SKM-1 (cell line): ENCODE data around the gene MYRIP.
"Not testable (repeated sequence)": the region's sequence is repeated elsewhere in the genome, so short reads cannot be mapped to it uniquely, and the experiment has no call there.

Experiments
- DNase-seq: peaks from one replicate; lab custom pipeline; 2025; ENCODE audit not compliant: unreplicated experiment; lab: John Stamatoyannopoulos, UW

MYRIP gene

DNA sequence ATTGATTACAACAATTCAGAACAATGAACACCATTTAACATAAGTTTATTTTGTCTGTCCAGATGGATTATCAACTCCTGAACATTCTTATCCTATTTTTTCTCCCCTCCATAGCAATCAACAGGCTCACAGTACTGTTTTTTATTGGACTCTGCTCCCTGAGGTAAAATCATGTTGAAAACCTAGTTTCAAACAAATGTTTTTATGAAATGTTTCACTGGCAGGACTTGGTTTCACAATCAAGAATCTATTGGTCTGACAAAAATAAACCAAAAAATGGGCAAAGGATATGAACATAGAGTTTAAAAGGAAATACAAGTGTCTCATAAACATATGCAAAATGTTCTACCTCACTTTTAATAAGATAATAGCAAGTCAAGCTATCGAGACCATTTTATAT, 2.6 kb upstream of the MYRIP start:
- DNase-seq: no peak

DNA sequence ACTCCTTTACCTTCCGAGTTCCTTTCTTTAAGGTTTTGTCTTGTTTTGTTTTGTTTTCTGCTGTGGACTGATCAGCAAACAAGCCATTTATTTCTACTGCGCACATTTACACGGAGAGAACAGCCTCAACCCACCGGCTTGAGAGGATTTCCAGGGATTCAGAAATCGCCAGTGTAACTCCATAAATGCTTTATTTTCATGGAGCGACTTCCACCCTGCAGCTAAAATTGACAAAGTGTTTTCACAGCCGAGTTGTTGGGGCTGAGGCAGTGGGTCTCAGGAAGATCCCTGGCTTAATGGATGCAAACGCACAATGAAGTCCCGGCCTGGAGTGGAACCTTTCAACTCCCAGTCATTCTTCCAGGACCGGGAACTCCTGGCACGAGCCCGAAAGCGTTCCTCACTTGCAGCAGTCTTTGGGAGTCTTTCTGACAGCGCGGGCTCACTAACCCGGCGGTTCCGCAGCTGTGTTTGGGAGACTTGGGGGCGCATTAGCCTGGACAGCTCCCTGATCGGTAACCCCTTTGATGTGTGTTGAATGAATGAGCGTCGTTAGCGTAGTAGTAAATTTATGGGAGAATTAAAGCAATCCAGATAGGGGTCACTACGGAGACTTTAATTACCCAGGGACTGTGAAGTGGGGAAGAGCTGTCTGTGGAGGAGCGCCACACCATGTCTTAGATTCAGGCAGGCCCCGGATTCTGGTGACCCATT, 785 bp upstream of the MYRIP start:
- no peak for DNase-seq

DNA sequence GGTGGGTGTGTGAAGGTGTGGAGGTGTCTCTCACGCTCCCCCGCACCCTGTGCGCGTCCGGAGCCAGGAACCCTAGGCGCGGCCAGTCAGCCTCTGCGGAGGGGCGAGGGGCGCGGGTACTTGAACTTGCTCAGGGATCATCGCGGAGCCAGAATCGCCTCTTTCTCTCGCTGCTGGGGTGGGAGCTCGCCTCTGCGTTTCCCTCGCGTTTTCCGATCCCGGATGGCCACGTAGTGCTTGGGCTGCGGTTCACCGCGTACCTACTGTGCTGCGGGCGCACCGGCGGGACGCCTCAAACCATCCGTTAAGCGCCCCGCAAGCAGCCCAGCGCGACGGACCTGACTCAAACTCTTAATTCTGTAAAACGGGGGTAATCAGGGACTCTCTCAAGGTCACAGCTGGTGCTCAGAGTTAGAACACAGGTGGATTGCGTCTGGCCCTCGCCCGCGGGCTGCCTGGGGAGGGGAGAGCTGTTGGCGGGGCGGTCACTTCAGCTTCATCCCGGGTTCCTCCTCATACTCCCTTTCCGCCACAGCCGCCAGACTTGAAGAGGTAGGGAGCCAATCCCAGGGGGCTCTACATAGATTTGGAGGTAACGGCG, 686 bp downstream of the MYRIP start:
- no peak for DNase-seq

DNA sequence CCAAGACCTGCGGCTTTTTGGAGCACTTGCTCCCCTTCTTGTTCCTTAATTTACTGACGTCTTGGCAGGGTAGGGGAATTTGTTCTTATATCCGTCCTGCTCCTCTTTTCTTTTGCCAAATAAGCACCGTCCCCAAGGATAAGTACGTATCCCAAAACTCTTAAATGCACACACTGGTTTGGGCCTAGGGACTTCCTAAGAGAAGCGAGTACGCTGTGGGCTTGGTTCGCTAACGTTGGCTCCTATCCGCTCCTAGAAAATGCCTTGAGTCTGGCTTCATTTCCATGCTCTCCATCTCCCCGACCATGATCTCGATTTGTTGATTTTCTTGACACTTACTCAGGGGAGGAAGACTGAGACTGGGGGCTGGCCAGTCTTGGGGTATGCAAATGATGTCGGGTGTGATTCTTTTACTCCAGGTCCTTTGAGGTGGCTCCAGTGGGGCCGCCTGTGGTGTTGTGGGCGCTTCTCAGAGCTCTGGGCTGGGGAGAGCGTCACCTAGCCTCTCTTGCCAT, 1.3 kb downstream of the MYRIP start:
- no peak for DNase-seq

DNA sequence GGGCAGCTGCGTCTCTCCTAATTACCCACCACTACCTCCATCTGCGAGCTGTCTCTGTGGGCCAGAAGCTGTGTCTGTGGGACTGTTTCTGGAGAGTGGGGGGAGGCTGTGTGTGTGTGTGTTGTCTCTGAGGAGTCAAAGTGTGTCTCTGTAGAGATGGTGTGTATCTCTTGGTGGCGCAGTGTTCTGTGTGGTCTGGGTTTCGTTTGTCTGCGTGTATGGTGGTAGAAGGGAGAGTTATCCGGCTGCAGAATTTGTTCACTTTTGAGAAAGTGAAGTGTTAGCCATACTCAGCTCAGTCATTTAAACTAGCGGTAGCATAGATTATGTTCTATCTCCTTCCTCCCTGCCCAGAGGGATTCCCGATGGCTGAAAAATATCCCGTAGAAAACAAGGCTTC, 2.2 kb downstream of the MYRIP start:
- no peak for DNase-seq

DNA sequence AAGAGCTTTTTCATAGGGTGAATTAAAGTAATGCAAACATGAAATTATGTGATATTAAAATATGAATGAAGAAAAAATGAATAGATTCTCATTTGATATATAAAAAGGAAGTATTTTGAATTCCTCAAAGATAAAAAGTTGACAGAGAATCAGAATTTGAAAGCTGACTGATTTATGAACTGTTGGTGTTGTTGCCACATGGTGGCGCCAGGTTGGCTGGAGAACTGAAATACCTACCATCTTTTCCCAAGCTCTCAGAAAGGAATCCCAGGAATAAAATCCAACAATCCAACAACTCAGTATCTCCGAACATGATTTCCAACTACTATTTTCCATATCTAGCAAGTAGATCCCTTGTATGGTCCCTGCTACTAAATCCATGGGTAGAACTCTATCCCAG, 3.1 kb downstream of the MYRIP start:
- DNase-seq: no peak

DNA sequence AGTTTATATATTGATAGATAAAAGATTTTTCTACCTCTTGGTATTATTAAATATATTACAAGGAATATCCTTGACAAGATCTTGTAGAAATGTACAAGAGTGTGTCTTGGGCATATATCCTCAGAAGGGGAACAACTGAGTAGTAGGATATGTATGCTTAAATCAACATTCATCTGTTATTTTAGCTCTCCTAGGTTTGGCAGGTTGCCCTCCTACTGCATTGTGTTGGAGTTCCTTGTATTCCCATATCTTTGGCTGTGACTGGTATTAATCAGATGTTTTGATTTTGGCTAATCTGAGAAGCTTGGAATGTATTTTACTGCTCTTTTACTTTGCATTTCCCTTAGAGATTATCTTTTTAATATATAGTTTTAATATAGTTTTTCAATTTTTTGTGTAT, 4.6 kb downstream of the MYRIP start:
- DNase-seq: no peak

DNA sequence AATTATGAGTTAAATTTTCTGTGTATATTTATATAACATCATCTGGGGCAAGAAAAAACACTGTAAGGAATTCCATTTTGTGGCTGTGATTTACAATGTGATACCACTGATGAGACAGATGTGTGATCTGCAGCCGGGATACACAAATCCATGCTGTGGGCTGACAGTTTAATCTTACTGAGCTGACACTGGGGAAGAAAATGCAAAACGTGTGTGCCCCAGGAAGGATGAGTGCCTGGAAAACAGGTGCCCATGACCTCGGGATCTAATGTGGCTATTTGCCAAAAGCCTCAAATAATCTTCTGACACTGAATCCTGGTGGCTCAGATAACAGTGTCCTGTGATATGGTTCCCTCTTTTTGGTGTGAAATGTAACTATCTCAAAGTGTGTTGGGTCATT, 10.5 kb downstream of the MYRIP start:
- DNase-seq: no peak

DNA sequence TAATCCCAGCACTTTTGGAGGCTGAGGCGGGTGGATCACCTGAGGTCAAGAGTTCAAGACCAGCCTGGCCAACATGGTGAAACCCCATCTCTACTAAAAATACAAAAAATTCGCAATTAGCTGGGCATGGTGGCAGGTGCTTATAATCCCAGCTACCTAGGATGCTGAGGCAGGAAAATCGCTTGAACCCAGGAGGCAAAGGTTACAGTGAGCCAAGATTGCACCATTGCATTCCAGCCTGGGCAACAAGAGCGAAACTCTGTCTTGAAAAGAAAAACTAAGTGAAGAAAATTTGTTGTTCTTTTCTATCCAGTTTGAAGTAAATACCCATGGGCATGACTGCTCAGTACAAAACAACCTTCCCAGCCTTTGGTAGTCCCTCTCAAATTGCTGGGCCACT, 24.4 kb downstream of the MYRIP start:
- DNase-seq: not testable (repeated sequence)

DNA sequence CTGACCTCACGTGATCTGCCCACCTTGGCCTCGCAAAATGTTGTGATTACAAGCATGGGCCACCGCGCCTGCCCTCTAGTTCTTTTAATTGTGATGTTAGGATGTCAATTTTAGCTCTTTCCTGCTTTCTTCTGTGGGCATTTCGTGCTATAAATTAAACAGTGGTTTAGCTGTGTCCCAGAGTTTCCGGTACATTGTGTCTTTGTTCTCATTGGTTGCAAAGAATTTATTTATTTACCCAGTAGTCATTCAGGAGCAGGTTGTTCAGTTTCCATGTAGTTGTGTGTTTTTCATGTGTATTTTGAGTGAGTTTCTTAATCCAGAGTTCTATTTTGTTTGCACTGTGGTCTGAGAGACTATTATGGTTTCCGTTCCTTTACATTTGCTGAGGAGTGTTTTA, 30.1 kb downstream of the MYRIP start:
- no peak for DNase-seq

DNA sequence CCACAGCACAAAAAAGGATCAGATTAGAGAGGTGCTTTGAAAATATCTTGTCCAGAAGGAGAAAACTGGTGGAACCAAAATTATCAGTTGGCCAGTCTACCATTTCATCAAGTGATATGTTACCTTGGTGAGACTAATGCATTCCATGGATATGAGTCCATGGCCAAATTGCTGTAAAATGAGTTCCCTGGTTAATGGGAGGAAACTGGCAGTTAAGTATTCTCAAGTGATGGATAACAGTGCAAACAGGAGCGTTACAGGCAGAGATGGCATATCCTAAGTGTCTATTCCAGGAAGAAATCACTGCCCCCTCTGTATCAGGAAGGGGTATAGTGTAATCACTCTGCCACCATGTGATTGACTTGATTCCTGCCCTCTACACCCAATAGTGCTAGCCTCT, 34.0 kb downstream of the MYRIP start:
- no peak for DNase-seq

DNA sequence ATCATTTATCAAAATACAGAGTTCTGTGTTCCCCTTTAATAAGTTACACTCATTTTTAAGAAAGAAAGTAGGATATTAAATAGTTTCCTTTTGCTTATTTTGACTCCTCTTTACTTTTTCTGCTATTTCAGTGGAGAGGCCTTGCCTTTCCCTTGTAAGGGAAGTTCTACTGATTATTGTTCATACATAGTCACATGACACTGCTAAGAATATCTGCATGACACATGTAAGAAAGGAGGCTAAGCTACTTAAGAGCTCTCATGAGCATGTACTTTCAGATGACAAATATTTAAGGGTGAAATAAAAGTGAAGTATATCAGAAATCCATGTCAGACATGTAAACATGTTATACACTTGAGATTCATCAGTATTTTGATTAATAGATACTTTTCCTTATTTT, 39.0 kb downstream of the MYRIP start:
- no peak for DNase-seq

DNA sequence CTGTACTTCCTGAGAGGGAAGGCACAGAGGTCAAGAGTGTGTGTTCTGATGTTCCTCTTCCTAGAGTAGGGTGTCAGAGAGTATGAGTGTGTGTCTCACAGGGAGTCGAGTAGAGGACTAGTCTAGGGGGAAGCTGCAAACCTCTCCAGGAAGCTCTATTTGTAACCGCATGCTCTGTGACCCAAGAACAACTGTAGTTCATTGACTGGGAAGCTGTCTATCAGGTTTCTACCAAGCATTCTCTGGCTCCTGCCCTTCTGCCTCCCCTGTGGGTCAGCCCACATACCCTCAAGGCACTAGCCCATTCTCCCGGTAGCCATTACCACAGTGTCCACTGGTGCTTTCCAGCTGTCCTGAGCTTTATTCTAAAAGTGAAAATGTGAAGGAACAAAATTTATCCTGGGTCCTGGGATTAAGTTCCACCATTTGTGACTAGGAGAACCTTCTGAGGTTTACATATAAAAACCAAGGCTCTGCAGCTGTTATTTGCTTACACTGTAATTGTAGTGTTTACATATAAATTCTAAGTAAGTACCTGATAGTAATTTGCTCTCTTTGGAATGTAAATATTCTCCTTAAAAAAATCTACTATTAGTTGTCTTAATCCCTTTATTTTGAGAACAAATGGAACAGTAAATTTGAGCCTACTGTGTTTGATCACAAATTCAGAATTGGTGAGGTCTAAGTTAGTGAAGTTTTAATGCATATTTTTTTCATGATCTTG, 40.7 kb downstream of the MYRIP start:
- DNase-seq: peak; percentile 85

DNA sequence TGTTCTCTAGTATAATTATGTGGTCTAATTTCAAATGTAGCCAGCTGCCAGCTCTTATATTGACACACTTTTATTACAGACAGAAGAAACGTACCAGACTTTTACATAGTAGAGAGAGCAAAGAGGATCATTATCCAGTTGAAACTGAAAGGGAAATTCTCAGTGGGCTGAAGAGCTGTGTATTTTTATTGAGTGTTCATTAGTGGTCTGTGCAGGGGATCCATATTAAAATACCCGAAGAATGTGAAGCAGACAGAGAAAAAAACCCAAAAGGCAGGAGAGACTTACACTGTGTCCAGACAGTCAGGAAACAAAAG, 41.3 kb downstream of the MYRIP start:
- DNase-seq: no peak

DNA sequence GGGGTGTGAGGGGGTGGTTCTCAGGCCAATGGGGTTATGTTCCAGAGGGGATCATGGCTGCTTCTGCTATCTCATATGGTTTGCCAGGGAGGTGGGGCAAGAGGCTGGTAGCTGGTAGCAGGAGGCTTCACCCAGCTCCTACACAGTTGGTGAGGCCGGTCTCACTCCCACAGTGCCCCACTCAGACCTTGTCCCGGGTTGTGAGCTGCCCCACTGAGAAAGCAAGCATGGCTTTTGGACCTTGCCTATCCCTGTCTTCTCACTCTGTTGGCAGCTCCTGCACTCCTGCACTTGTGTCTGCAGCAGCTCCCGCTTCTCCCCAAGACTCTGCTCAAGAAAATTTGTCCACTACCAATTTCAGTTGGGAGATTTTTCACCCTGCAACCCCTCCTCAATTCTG, 46.1 kb downstream of the MYRIP start:
- no peak for DNase-seq

DNA sequence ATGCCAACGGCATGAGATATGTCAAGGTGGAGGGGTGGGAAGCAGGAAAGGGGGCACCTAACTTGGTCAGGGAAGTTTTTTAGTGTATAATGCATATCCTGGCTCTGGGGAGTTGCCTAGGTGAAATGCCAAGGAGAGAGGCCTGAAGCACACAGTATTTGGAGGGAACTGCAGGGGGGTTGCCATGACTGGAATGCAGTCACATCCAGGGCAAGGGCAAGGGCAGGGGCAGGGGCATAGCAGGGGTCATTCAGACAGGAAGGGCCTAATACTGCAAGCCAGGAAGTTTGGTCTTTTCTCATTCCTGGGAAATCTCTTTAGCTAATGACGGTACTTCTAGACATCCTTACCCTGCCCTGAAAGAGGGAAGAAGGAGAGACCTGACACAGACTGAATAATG, 60.5 kb downstream of the MYRIP start:
- DNase-seq: no peak

DNA sequence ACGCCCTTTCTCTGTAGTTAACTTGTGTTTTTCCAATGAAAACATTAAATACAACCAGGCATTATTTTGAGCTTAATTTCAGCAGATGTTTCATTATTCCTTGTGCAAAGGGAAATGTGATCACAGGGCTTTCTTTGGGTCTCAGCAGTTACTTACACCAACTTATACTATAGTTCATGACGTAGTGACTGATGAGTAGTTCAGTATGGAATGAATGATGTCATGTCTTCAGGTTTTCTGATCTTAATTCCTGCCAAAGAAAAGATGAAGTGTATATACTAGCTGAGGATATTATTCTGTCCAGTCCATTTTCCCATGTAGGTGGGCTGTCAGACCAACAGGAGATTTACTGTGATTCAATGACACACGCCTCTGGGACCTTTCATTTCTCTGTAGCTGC, 61.3 kb downstream of the MYRIP start:
- no peak for DNase-seq

DNA sequence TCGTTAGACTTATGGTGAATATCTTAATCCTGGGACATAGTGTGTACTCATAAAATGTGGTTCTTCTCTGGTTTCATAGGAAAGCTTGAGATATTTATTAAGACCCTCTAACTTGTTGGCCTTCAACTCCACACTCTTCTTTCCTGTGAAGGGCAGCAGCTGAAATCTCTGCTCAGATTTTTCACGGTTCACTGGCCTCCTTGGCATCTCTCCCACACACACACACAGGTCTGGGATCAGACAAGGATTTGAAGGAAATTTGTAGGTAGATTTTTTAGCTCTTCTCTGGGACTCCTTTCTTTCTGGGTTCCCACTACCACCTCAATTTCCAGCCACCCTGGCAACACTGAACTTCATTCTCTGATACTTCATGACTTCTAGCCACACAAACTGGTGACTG, 70.2 kb downstream of the MYRIP start:
- DNase-seq: no peak

DNA sequence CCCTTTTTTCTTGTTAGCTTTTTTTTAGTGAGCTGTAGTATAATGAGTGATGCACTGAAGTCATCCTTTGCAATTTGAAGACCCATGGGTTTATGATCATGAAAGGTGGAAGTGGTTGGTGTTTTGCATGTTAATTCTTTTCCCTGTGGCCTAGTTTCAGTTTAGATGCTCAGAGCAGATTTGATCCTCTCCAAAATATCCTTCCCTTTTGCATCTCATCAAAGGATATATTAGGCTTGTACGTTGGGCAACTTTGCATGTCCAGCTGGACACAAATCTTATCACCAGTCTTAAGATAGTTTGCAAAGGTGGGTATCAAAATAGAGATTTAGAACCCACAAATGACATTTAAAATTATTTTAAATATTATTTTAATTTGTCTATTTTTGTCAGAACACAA, 72.7 kb downstream of the MYRIP start:
- DNase-seq: no peak

DNA sequence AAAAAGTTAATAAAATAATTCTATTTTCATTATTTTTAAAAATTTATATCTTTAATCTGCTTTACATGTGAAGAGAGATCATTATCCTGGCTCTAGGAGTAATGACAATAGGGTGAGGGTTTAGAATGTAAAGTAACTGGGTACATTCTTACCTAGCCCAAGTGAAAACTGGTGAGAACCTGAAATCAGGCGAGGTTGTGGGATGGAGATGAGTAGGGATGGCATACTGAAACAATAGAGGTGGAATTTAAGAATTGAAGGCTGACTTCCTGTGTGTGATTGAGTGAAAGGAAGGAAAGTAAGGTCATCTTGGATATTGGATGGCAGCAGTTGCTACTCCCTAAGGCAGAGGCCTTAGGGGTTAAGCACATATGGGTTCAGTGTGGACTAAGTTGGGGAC, 82.7 kb downstream of the MYRIP start:
- DNase-seq: no peak

DNA sequence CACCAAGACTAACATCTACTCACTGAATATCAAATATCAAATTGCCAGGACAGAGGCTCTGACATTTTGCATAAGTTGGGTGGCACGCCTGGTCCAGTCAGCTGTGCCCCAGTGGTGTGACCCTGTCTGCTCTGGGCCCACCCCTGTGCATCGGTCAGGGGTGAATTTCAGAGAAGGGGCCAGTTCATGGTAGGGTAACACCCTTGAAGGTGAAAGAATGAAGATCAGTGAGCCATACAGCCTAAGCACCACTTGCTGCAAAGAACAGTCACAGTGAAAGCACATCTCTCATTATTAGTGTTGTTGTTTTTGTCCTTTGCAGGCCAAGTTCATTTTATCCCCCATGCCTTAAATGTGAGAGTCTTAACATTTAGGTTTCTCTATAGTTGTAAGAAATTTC, 86.8 kb downstream of the MYRIP start:
- DNase-seq: no peak

DNA sequence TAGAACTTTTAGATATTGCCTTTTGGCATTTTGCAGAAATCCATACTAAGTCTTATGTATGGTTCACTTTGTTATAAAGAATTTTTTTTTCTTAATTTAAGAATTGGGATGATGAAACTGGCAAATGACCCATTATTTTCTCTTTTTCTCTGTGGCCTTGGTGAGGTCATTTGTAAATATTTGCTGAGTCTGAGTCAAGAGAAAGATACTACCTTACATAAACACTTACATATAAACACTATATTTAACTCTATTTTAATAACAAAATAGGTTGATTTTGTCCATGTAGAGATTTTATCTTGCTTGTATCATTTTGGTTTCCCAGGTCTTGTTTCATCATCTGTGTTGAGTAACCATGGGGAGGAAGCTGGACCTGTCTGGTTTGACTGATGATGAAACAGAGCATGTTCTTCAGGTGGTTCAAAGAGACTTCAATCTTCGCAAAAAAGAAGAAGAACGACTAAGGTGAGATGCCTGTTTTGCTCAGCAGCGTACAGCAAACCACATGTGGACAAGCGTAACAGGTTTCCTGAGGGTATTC, 91.1 kb downstream of the MYRIP start:
- DNase-seq: no peak
